AG04450 (cell line): ENCODE results near the gene TWNK. TPM values are rescaled to one million over a fixed set of nuclear protein-coding genes. Genes with fewer than 3 reads are reported as not detected.
A peak's percentile ranks its signal among the peaks of the same experiment; 100 is the strongest.

Source experiments
- CTCF ChIA-PET: fragments of 300-600, 350-600 bp; formaldehyde crosslinking; extraction: SDS; loops from one replicate; lab custom pipeline; 2022; ENCODE audit warnings: antibody characterized with exemption, inconsistent platforms; lab: Charles Lee
- POLR2A ChIA-PET: fragments of 350-600 bp; formaldehyde crosslinking; extraction: SDS; loops from one replicate; lab custom pipeline; 2021; ENCODE audit warnings: antibody characterized with exemption, inconsistent platforms; lab: Yijun Ruan, JAX
- DNase-seq: peaks from one replicate; pipeline ENCODE4 v3.0.0-alpha.2; 2011; ENCODE audit warnings: low read depth, low spot score
- H3K27ac ChIP-seq: one replicate; pipeline ENCODE4 v1.5.1; 2012; ENCODE audit warnings: low read depth, low read length, control low read depth
- H3K27me3 ChIP-seq: one replicate; pipeline ENCODE4 v1.6.0; 2012; ENCODE audit warnings: low read length; ENCODE audit not compliant: control insufficient read depth, insufficient read depth
- H3K4me3 ChIP-seq: 2 replicates; pipeline ENCODE4 v1.5.1; 2011; ENCODE audit warnings: mild to moderate bottlenecking, low read depth, low read length, control low read depth
- H3K9me3 ChIP-seq: 2 replicates; pipeline ENCODE4 v1.5.1; 2012; ENCODE audit warnings: low read length; ENCODE audit not compliant: control insufficient read depth, insufficient read depth
- CTCF ChIP-seq: IDR thresholded peaks from 2 replicates; pipeline ENCODE4 v1.5.1; 2011; ENCODE audit warnings: low read depth, low read length, control low read depth, inconsistent platforms
- polyA plus RNA-seq: library from polyadenylated mRNA; depleted of rRNA; stranded (reverse); fragments of >200 nt; gene quantifications from 2 replicates; pipeline ENCODE4 v1.2.3, GENCODE V29; 2011

Gene TWNK
- polyA plus RNA-seq, 1 experiment: 4.3 TPM

- Histone ChIP-seq H3K27me3 (no peaks in the 10 kb centered on the region), H3K9me3 (no peaks in the 10 kb centered on the region; the same call in 1 of the 2 replicates), H3K27ac (peak overlapping the region; percentile 75), H3K4me3 (no peak overlapping the region)
- CTCF ChIA-PET: interaction anchor here (0.6 to 6.6 kb wide), 16 partner anchors 10 to 134 kb away, joined by 3 to 271 read pairs (median 6); partner anchors contain the start of genes LZTS2, MRPL43, PDZD7 and SFXN3
- no peak for TF ChIP-seq CTCF
- no peak for DNase-seq
- POLR2A ChIA-PET: no interaction called here
Observed at GRCh38 chr10:101013365-101013825, 26.1 kb downstream of the TWNK start.

- H3K4me3 ChIP-seq: no peak overlapping the region
- DNase-seq: no peak
- H3K9me3 ChIP-seq: no peaks in the 10 kb centered on the region
- ChIA-PET CTCF (interaction anchor here (0.6 to 6.6 kb wide), 33 partner anchors 9 to 580 kb away, joined by 3 to 271 read pairs (median 5); partner anchors contain the start of genes KAZALD1, LZTS2, MRPL43 and PDZD7), POLR2A (interaction anchor here (0.6 to 2.2 kb wide), 5 partner anchors 13 to 125 kb away, joined by 3 to 9 read pairs (median 4); partner anchors contain the start of gene LZTS2)
- H3K27ac ChIP-seq: peak overlapping the region; percentile 39
- TF ChIP-seq CTCF: peak; percentile 97
- H3K27me3 ChIP-seq: no peaks in the 10 kb centered on the region
Observed at GRCh38 chr10:101014230-101014884, 27.0 kb downstream of the TWNK start.

GRCh38 chr10:101014966-101015581, 27.7 kb downstream of the TWNK start:
- no peaks in the 10 kb centered on the region for H3K9me3 ChIP-seq
- peak overlapping the region; percentile 52 for H3K27ac ChIP-seq
- CTCF ChIA-PET: interaction anchor here (0.6 to 6.6 kb wide), 29 partner anchors 8 to 581 kb away, joined by 3 to 271 read pairs (median 6); partner anchors contain the start of genes KAZALD1, LZTS2, MRPL43 and PDZD7
- no peak overlapping the region for H3K4me3 ChIP-seq
- POLR2A ChIA-PET: interaction anchor here (0.9 to 2.2 kb wide), 3 partner anchors 14 to 17 kb away, joined by 3 to 9 read pairs (median 4); partner anchors contain the start of gene LZTS2
- no peaks in the 10 kb centered on the region for H3K27me3 ChIP-seq
- peak; percentile 83 for DNase-seq
- no peak for TF ChIP-seq CTCF

GRCh38 chr10:101015582-101015973, 28.2 kb downstream of the TWNK start:
- Histone ChIP-seq H3K9me3 (no peaks in the 10 kb centered on the region), H3K4me3 (no peak overlapping the region), H3K27ac (peak overlapping the region; percentile 52), H3K27me3 (no peaks in the 10 kb centered on the region)
- no peak for TF ChIP-seq CTCF
- CTCF ChIA-PET: interaction anchor here (1.0 to 6.6 kb wide), 11 partner anchors 9 to 137 kb away, joined by 3 to 271 read pairs (median 14); partner anchors contain the start of genes LZTS2, PDZD7 and SFXN3
- no peak for DNase-seq
- POLR2A ChIA-PET: interaction anchor here (2.2 kb wide), 1 partner anchor 17 kb away, joined by 9 read pairs; no protein-coding TSS in a partner anchor
